ENCODE data around the gene TNS3. TPM values are rescaled to one million over a fixed set of nuclear protein-coding genes. Genes with fewer than 3 reads are reported as not detected.

The TNS3 gene
- total and polyA plus RNA-seq, 10 of the 15 experiments (the other 5 are each of a cell fraction or from before 2014, with no cell fraction given) = 0.27 to 2.7 (median 0.79) TPM

DNA sequence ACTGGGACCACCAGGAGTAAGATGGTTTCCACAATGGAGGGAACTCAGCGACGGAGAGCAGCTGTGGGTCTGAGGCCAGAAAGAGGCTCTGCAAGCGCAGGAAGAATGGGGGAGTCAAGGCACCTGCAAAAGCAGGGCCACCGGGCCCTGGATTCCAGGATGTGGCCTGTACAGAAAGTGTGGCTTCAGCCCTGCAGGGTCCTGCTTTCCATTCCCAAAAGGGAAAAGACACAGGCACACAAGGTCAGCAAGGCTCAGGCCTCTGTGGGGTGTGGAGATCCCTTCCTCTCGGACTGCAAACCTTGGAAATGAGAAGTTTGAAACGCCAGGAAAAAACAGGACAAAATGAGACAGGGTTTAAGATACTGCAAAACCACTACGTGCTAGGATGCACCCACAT is 232.5 kb downstream of the TNS3 start:
- no TSS peak for BruUV-seq (replicated peaks)
- WGBS (ENCODE audit: insufficient coverage, insufficient replicate concordance, low lambda C conversion rate, missing lambda C conversion rate) = 46% methylated on average over 7 of the region's 7 CpGs
- ATAC-seq = no peak
- ChIA-PET CTCF (no interaction called here), SMC1A (ENCODE audit: uncharacterized antibody, unreplicated experiment) (no interaction called here), POLR2A (no interaction called here), RAD21 (ENCODE audit: unreplicated experiment) (no interaction called here)
- in situ Hi-C loops (cut with MboI) = no loop called here
- Histone ChIP-seq H3K79me2 (ENCODE audit: control insufficient read depth, insufficient read depth, low read length) (no peaks in the 10 kb centered on the region), H3K27me3 (replicated peaks in 1 of 2; ENCODE audit: control insufficient read depth in 2 of 2, insufficient read depth in 2 of 2, low read length in 1 of 2) (no peaks in the 10 kb centered on the region), H4K20me1 (ENCODE audit: control insufficient read depth, insufficient read depth) (no peaks in the 10 kb centered on the region), H3K9ac (ENCODE audit: control insufficient read depth, insufficient read depth, low read length) (no peak overlapping the region), H3K9me3 (replicated peaks; ENCODE audit: control insufficient read depth, insufficient read depth, low read length) (no peaks in the 10 kb centered on the region), H3K4me1 (ENCODE audit: control insufficient read depth, insufficient read depth, low read length) (no peaks in the 10 kb centered on the region), H3K4me3 (no peak overlapping the region), H3K27ac (ENCODE audit: control insufficient read depth, insufficient read depth) (no peak overlapping the region), H2AFZ (ENCODE audit: control insufficient read depth, low read depth, low read length) (no peak overlapping the region), H3K36me3 (ENCODE audit: control insufficient read depth in 2 of 2, insufficient read depth in 2 of 2, low read length in 1 of 2) (no peaks in the 10 kb centered on the region), H3K4me2 (ENCODE audit: control insufficient read depth, insufficient read depth) (no peak overlapping the region)
- TF ChIP-seq SRF (IDR thresholded peaks at IDR 0.05; ENCODE audit: low read depth in 2 of 2, low read length in 2 of 2) (no peak), EED (IDR thresholded peaks at IDR 0.05; ENCODE audit: low read depth) (no peak), EP300 (IDR thresholded peaks at IDR 0.05; ENCODE audit: borderline replicate concordance in 1 of 2, control insufficient read depth in 1 of 2, low read depth in 2 of 2, low read length in 2 of 2) (no peak), TCF12 (IDR thresholded peaks at IDR 0.05; ENCODE audit: low read depth, low read length) (no peak), NFYB (IDR thresholded peaks at IDR 0.05; ENCODE audit: insufficient read depth, low read depth, low read length) (no peak), CBFB (IDR thresholded peaks at IDR 0.05; ENCODE audit: low read depth) (no peak), ETV6 (conservative IDR thresholded peaks at IDR 0.05 in 1 of 2, IDR thresholded peaks at IDR 0.05 in 1 of 2; ENCODE audit: borderline replicate concordance in 1 of 2, low read depth in 1 of 2) (no peak), DPF2 (IDR thresholded peaks at IDR 0.05) (no peak), TCF3 (IDR thresholded peaks at IDR 0.05; ENCODE audit: borderline replicate concordance, insufficient read depth, low read depth, low read length) (no peak)
- TF ChIP-seq, protein P1, sequence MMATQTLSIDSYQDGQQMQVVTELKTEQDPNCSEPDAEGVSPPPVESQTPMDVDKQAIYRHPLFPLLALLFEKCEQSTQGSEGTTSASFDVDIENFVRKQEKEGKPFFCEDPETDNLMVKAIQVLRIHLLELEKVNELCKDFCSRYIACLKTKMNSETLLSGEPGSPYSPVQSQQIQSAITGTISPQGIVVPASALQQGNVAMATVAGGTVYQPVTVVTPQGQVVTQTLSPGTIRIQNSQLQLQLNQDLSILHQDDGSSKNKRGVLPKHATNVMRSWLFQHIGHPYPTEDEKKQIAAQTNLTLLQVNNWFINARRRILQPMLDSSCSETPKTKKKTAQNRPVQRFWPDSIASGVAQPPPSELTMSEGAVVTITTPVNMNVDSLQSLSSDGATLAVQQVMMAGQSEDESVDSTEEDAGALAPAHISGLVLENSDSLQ (IDR thresholded peaks at IDR 0.05) = no peak
- TF ChIP-seq, protein P2, sequence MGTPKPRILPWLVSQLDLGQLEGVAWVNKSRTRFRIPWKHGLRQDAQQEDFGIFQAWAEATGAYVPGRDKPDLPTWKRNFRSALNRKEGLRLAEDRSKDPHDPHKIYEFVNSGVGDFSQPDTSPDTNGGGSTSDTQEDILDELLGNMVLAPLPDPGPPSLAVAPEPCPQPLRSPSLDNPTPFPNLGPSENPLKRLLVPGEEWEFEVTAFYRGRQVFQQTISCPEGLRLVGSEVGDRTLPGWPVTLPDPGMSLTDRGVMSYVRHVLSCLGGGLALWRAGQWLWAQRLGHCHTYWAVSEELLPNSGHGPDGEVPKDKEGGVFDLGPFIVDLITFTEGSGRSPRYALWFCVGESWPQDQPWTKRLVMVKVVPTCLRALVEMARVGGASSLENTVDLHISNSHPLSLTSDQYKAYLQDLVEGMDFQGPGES (IDR thresholded peaks at IDR 0.05) = no peak
- DNase-seq (ENCODE audit: low read depth, low spot score) = no peak
- intact Hi-C loops (cut with micrococcal nuclease; ENCODE audit: unreplicated experiment) = no loop called here
- no peak for FAIRE-seq

Measured in GM12878 (cell line).